A673 (cell line): Measurements from ENCODE around the gene MS4A15.

Experiments
- CTCF ChIP-seq: fragments of 300-800, 200-600 bp; sonication (generic); conservative IDR thresholded peaks from 2 replicates; pipeline ENCODE4 v1.5.1; 2017; ENCODE audit warnings: low read depth, mild to moderate bottlenecking, antibody characterized with exemption, low read length, moderate library complexity, mixed read lengths
- EZH2 ChIP-seq: fragments of 200-600 bp; sonication (generic); IDR thresholded peaks from 2 replicates; pipeline ENCODE4 v1.6.1; 2017; ENCODE audit warnings: borderline replicate concordance, low read depth, mild to moderate bottlenecking, mixed read lengths, antibody characterized with exemption, low read length; ENCODE audit not compliant: poor library complexity, severe bottlenecking

DNA sequence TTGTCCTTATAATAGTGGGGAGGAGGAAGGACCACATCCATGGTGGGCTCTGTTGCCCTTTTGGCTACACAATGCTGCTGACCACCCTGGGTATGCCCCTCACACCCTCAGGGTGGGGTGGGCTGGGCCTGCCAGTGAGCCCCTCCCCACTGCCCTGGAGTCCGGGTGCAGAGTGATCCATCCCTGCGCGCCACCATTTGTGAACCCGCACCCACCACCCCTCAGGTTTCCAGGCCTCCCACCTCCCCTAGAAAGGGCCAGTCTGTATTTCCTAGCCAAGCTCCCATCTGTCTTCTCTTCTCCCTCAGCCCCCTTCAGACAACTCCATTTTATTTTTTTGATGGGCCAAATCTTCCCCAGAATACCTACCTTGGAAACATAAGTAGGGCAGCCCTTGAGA lies 53.5 kb downstream of the MS4A15 start:
- TF ChIP-seq CTCF, result no peak
- TF ChIP-seq EZH2, result no peak
